22Rv1 (cell line): ENCODE measurements around the gene CWF19L2.

Experiments used
- CTCF ChIP-seq: fragments of 450-650 bp; IDR thresholded peaks from 2 replicates; pipeline ENCODE4 v1.5.1; 2017; ENCODE audit warnings: mild to moderate bottlenecking
- ZFX ChIP-seq: fragments of 450-650 bp; IDR thresholded peaks from 2 replicates; pipeline ENCODE4 v1.6.1; 2017; ENCODE audit warnings: antibody characterized with exemption, borderline replicate concordance

- TF ChIP-seq CTCF (no peak), ZFX (no peak)
Observed at GRCh38 chr11:107354780-107355179, 102.8 kb downstream of the CWF19L2 start.
